ENCODE data around the gene MRPL54. TPM values are rescaled to one million over a fixed set of nuclear protein-coding genes. Genes with fewer than 3 reads are reported as not detected.
"Not testable (repeated sequence)": the region's sequence is repeated elsewhere in the genome, so short reads cannot be mapped to it uniquely, and the experiment has no call there.

The MRPL54 gene
- total RNA-seq, 2 donors from 2014 or later = 58.5 to 75.1 TPM

DNA sequence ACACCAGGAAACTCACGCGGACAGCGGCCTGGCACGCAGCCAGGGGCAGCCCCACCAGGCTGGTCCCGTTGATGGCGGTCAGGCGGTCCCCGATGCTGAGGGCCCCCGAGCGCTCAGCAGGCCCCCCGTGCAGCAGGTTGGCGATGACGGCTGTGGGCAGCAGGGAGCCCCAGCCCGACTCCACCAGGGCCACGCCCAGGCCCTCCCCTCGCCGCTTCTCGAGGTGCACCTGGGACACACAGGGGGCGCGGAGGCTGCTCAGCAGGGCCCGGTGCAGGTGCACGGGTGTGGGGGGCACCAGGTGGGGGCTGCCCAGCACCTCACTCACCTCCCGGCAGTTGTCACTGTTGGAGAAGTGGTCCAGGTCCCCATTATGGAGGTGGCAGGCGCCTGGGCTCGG is 10.0 kb upstream of the MRPL54 start:
- ATAC-seq (peak in 1 of 2 donors; percentile 19), DNase-seq (ENCODE audit: low spot score) (no peak)
- no peaks in the 10 kb centered on the region for H3K27me3 Mint-ChIP-seq
- H3K36me3 Mint-ChIP-seq = peaks cover 5% of the 10 kb centered on the region
- no peak overlapping the region for H3K4me3 Mint-ChIP-seq
- H3K4me1 Mint-ChIP-seq (ENCODE audit: low read depth in 2 of 2) = peaks cover 6 to 9% of the 10 kb centered on the region in 2 donors
- no peaks in the 10 kb centered on the region for H3K9me3 Mint-ChIP-seq
- no peak overlapping the region for H3K27ac Mint-ChIP-seq

DNA sequence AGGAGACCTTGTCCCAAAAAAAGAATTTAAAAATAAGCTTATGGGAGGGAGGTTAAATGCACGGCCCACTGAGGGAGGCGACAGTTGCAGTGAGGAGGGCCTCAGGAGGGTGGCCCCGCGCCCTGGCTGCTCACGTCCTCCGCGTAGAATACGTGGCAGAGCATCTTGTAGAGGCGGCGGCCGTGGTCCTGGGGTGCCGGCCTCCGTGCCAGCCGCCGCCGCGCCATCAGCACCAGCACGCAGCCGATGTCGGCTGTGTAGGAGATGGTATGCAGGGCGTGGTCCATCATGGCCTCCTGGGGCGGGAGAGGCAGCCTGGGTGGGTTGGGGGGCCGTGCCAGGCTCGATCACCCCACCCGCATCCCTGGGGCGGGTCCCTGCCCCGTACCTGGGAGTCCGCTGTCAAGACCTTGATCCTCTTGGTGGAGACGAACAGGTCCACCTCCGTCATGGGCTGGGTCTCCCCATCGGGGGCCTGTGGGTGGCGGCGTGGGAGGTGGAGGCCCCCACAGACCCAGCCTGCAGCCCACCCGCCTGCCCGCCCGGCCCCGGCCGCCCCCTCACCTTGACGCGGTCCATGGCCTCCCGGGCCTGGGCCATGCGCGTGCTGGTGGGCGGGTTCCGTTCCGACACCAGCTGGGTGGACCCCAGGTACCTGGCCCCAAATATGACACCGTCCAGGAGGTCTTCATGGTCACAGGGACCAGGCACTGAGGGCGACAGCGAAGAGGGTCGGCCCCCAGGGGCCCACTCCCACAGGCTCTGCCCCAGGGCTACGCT is 8.7 kb upstream of the MRPL54 start:
- H3K4me1 Mint-ChIP-seq (ENCODE audit: low read depth in 2 of 2) = peaks cover 6 to 9% of the 10 kb centered on the region in 2 donors
- ATAC-seq = peak in 1 of 2 donors; percentile 34
- no peak for DNase-seq (ENCODE audit: low spot score)
- H3K4me3 Mint-ChIP-seq = no peak overlapping the region
- no peaks in the 10 kb centered on the region for H3K9me3 Mint-ChIP-seq
- H3K27me3 Mint-ChIP-seq = no peaks in the 10 kb centered on the region
- H3K27ac Mint-ChIP-seq = no peak overlapping the region
- H3K36me3 Mint-ChIP-seq = peaks cover 5% of the 10 kb centered on the region

DNA sequence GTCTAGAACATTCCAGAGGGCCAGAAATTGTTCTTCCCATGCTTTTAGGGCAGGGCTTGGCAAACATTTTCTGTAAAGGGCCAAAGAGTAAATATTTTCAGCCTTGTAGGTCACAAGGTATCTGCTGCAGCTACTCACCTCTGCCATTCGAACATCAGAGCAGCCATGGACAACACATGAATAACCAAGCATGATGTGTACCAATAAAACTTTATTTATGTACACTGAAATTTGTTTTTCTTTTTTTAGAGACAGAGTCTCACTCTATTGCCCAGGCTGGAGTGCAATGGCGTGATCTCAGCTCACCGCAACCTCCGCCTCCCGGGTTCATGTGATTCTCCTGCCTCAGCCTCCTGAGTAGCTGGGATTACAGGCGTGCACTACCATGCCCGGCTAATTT is 4.8 kb upstream of the MRPL54 start:
- H3K27me3 Mint-ChIP-seq; H3K27ac Mint-ChIP-seq; H3K36me3 Mint-ChIP-seq; H3K9me3 Mint-ChIP-seq; H3K4me3 Mint-ChIP-seq; ATAC-seq; DNase-seq (ENCODE audit: low spot score): not testable (repeated sequence)
- peaks cover 22 to 23% of the 10 kb centered on the region in 2 donors for H3K4me1 Mint-ChIP-seq (ENCODE audit: low read depth in 2 of 2)

DNA sequence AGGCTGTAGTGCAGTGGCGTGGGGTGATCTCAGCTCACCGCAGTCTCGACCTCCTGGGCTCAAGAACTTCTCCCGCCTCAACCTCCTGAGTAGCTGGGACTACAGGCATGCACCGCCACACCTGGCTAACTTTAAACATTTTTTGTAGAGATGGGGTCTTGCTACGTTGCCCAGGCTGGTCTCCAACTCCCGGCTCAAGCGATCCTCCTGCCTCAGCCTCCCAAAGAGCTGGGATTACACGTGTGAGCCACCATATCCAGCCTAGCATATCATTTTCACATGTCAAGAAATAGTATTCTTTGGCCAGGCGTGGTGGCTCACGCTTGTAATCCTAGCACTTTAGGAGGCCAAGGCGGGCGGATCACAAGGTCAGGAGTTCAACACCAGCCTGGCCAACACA is 4.2 kb upstream of the MRPL54 start:
- not testable (repeated sequence) for ATAC-seq; H3K27ac Mint-ChIP-seq; H3K27me3 Mint-ChIP-seq; H3K4me3 Mint-ChIP-seq; DNase-seq (ENCODE audit: low spot score); H3K9me3 Mint-ChIP-seq; H3K36me3 Mint-ChIP-seq
- H3K4me1 Mint-ChIP-seq (ENCODE audit: low read depth in 2 of 2) = peaks cover 27% of the 10 kb centered on the region in 2 donors

DNA sequence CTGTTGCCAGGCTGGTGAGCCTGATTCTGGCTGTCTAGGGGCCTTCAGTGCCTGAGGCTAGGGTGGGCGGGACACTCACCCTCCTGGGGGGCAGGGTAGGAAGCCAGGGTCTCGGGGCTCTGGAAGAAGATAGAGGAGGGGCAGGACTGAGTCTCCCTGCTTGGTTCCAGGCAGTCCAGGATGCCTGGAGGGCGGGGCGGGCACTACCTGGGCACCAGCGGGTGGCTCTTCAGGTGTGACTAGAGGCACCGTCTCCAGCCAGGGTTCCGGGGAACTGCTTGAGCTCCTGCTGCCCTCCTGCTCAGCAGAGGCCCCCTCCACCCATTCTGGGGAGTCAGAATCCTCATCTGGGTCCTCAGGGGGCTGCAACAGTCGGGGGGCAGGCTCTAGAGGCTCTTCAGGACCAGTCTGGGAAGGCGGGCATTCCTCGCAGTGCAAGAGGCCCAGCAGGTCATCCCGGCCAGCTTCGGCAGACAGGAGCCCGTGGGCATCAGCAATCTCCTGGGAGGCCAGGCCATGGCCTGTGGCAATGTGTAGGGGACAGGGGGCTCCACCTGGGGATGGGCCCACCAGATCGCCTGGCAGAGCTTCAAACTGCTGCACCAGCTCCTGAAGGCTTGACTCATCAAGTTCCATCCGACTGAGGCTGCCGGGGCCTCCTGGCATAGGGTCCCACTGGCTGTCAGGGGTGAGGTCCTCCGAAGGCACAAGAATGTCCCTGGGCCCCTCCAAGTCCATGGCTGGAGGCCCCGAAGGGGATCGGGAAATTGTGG is 2.8 kb upstream of the MRPL54 start:
- DNase-seq (ENCODE audit: low spot score) = no peak
- Mint-ChIP-seq H3K27ac (no peak overlapping the region), H3K4me1 (ENCODE audit: low read depth in 2 of 2) (peaks cover 27 to 28% of the 10 kb centered on the region in 2 donors)

DNA sequence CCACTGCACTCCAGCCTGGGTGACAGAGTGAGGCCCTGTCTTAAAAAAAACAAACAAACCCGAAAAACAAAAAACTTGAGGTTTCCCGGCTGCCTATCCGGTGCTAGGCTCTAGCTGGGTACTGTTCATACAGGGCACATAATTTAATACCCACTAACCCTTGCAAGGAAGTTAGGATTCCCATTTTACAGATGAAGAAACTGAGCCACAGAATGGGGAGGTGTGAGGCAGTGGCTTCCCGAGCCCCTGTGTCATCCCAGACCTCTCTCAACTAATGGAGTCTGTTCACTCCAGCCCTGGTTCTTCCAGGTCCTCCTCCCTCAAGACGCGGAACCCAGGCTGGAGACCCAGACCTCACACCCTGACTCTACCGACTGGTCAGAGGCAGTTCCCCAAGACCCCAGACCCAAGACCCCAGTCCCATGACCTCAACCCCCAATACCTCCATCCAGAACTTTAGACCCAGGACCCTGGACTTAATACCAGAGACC is 1.6 kb upstream of the MRPL54 start:
- no peaks in the 10 kb centered on the region for H3K9me3 Mint-ChIP-seq
- H3K27me3 Mint-ChIP-seq = no peaks in the 10 kb centered on the region
- no peak for DNase-seq (ENCODE audit: low spot score)
- ATAC-seq = no peak
- H3K4me1 Mint-ChIP-seq (ENCODE audit: low read depth in 2 of 2) = peaks cover 18 to 22% of the 10 kb centered on the region in 2 donors
- no peaks in the 10 kb centered on the region for H3K36me3 Mint-ChIP-seq
- peak overlapping the region; percentile 100 for H3K27ac Mint-ChIP-seq
- peak overlapping the region; percentile 94 for H3K4me3 Mint-ChIP-seq

More for the DNA sequence above, 2.8 kb upstream of the MRPL54 start:
- H3K27me3 Mint-ChIP-seq = no peaks in the 10 kb centered on the region
- no peak for ATAC-seq
- H3K4me3 Mint-ChIP-seq = peak overlapping the region; percentile 94
- H3K9me3 Mint-ChIP-seq = no peaks in the 10 kb centered on the region
- H3K36me3 Mint-ChIP-seq = peaks cover 5% of the 10 kb centered on the region

DNA sequence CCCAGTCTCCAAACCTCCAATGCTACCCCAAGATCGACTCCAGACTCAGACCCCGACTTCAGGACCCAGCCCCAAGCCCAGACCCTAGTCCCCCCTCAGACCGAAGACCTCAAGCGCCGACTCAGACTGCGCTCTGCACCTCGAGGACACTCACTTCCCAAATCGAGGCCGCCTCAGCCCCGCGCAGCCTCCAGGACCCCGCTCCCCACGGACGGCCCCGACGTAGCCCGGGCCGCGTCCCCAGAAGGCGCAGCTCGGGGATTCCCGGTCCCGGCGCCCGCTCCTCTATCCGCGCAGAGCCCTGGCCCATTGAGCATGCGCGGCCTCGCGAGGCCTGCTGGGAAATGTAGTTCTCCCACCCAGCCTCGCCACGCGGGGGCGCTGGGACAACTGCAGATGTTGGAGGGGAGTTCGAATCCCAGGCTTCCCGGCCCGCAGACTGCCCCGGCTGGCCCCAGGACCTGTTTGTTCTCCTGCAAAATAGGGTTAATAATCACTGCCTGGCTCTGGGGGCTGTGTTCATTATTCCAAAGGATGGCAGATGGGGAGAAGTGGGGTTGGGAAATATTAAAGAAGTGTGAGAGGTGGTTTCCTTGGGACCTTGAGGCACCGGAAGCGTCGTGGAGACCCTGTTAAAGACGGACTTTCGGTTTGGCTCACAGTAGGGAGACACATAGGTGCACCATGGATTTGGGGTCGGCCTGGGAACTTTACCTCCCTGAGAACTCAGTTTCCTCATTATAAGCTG is 926 bp upstream of the MRPL54 start, which contains the start of gene APBA3:
Gene APBA3 (minus strand): TSS at position 311 of the 748 bp plus-strand sequence. CDS start 1,428 bp downstream, outside the sequence.
- DNase-seq (ENCODE audit: low spot score) (peak; percentile 95), ATAC-seq (peak; percentile 73 to 79)
- Mint-ChIP-seq H3K27me3 (no peaks in the 10 kb centered on the region), H3K9me3 (no peaks in the 10 kb centered on the region), H3K36me3 (no peaks in the 10 kb centered on the region), H3K4me3 (peak within 1 kb of the TSS; percentile 94), H3K27ac (peak within 1 kb of the TSS; percentile 100), H3K4me1 (ENCODE audit: low read depth in 2 of 2) (peaks cover 22 to 27% of the 10 kb centered on the region in 2 donors)

- H3K9me3 Mint-ChIP-seq = no peaks in the 10 kb centered on the region
- H3K4me1 Mint-ChIP-seq (ENCODE audit: low read depth in 2 of 2) = peaks cover 25 to 31% of the 10 kb centered on the region in 2 donors
Measured at GRCh38 chr19:3762130-3762473, 380 bp upstream of the MRPL54 start.

GRCh38 chr19:3765121-3765520 is 2.6 kb downstream of the MRPL54 start:
- Mint-ChIP-seq H3K36me3 (no peaks in the 10 kb centered on the region), H3K27me3 (no peaks in the 10 kb centered on the region), H3K4me3 (no peak overlapping the region), H3K4me1 (ENCODE audit: low read depth in 2 of 2) (peaks cover 29 to 31% of the 10 kb centered on the region in 2 donors), H3K27ac (no peak overlapping the region), H3K9me3 (no peaks in the 10 kb centered on the region)
- no peak for DNase-seq (ENCODE audit: low spot score)
- no peak for ATAC-seq

More at GRCh38 chr19:3762130-3762473, 380 bp upstream of the MRPL54 start:
- Mint-ChIP-seq H3K27me3 (no peaks in the 10 kb centered on the region), H3K27ac (peak overlapping the region; percentile 100), H3K36me3 (no peaks in the 10 kb centered on the region), H3K4me3 (peak overlapping the region; percentile 94)
- ATAC-seq (no peak), DNase-seq (ENCODE audit: low spot score) (no peak)

DNA sequence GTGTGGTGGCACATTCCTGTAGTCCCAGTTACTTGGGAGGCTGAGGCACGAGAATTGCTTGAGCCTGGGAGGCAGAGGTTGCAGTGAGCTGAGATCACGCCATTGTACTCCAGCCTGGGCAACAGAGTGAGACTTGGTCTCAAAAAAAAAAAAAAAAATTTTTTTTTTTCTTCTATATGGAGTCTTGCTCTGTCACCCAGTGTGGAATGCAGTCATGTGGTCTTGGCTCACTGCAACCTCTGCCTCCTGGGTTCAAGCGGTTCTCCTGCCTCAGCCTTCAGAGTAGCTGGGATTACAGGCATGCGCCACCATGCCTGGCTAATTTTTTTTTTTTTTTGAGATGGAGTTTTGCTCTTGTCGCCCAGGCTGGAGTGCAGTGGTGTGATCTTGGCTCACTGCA is 3.3 kb downstream of the MRPL54 start:
- not testable (repeated sequence) for DNase-seq (ENCODE audit: low spot score); H3K4me3 Mint-ChIP-seq; ATAC-seq; H3K27me3 Mint-ChIP-seq; H3K36me3 Mint-ChIP-seq; H3K27ac Mint-ChIP-seq; H3K9me3 Mint-ChIP-seq
- H3K4me1 Mint-ChIP-seq (ENCODE audit: low read depth in 2 of 2) = peaks cover 29 to 31% of the 10 kb centered on the region in 2 donors

GRCh38 chr19:3766520-3766919 is 4.0 kb downstream of the MRPL54 start:
- DNase-seq (ENCODE audit: low spot score) (no peak), ATAC-seq (no peak)
- Mint-ChIP-seq H3K27ac (peak overlapping the region; percentile 92), H3K4me3 (peak overlapping the region; percentile 78), H3K36me3 (no peaks in the 10 kb centered on the region), H3K27me3 (no peaks in the 10 kb centered on the region), H3K9me3 (no peaks in the 10 kb centered on the region), H3K4me1 (ENCODE audit: low read depth in 2 of 2) (peaks cover 23 to 25% of the 10 kb centered on the region in 2 donors)

- Mint-ChIP-seq H3K36me3 (no peaks in the 10 kb centered on the region), H3K4me1 (ENCODE audit: low read depth in 2 of 2) (peaks cover 18 to 20% of the 10 kb centered on the region in 2 donors), H3K9me3 (no peaks in the 10 kb centered on the region), H3K27ac (peak overlapping the region; percentile 92), H3K27me3 (no peaks in the 10 kb centered on the region), H3K4me3 (peak overlapping the region; percentile 78)
- no peak for ATAC-seq
- no peak for DNase-seq (ENCODE audit: low spot score)
Measured at GRCh38 chr19:3767050-3767449, 4.6 kb downstream of the MRPL54 start.

- no peaks in the 10 kb centered on the region for H3K27me3 Mint-ChIP-seq
- no peak overlapping the region for H3K27ac Mint-ChIP-seq
- H3K4me1 Mint-ChIP-seq (ENCODE audit: low read depth in 2 of 2) = peaks cover 10 to 13% of the 10 kb centered on the region in 2 donors
- H3K36me3 Mint-ChIP-seq = no peaks in the 10 kb centered on the region
- no peak overlapping the region for H3K4me3 Mint-ChIP-seq
- H3K9me3 Mint-ChIP-seq = no peaks in the 10 kb centered on the region
- no peak for DNase-seq (ENCODE audit: low spot score)
- ATAC-seq = no peak
Measured at GRCh38 chr19:3768015-3768747, 5.7 kb downstream of the MRPL54 start.

All from natural killer cell treated with Interleukin-12 subunit alpha and Interleukin-12 subunit beta and Interleukin-15 and Interleukin-18, amount 100 ng/mL, for 72 hours (primary cell).